SIG-M5 treated with dmso at 0.1 percent for 504 hours (cell line): Measurements from ENCODE around the gene C7orf33.
A peak's percentile ranks its signal among the peaks of the same experiment; 100 is the strongest.

Source experiments
- DNase-seq: peaks from one replicate; lab custom pipeline; 2025; ENCODE audit not compliant: unreplicated experiment; lab: John Stamatoyannopoulos, UW

Gene C7orf33

DNA sequence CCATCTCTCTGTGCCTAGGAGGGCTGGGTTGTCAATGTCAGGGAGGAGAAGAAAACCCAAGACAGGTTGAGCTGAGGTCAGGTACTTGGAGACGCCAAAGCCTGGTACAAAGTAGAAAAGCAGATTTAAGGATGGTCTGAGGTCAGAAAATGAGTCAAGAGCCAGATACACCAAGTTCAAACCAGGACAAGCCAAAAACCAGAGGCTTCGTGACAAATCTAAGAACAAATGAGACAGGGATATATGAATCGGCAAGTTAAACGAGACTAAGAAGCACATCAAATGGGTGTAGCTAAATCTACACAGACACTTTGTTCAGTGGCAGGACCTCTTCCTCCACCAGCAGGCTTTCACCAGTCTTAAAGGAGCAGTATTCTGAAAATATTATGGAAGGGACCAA lies 34.2 kb downstream of the C7orf33 start:
- DNase-seq: no peak

DNA sequence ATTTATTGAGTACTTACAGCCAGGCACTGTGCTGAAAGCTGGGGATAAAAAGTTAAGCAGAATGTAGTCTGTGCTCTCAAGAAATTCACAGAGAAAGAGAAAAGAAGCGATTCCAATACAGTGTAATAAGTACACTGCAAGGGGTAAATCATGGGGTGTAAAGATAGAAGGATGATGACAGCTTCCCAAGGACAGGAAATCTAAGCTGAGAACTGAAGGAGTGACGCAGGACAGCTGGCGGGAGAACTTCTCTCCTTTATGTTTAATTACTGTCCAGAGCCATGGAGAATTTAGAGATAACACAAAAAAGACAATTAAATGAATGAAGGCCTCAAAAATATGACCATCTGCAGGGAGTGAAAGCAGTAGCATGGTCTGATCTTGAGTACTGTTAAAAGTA lies 34.8 kb downstream of the C7orf33 start:
- DNase-seq: no peak

DNA sequence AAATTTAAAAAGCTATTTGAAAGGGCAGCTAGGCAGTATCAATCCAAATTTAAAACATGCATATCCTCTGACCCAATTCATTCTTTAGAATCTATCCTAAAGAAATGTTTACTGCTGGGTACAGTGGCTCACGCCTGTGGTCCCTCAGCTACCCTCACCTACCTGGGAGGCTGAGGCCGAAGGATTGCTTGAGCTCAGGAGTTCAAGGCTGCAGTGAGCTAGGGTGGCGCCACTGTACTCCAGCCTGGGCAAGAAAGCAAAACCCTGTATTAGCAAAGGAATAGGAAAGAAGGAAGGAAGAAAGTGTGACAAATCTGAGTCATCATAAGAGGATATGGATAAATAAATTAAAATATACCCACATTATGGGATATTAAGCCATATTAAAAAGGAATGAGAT lies 36.3 kb downstream of the C7orf33 start:
- DNase-seq: peak; percentile 46

DNA sequence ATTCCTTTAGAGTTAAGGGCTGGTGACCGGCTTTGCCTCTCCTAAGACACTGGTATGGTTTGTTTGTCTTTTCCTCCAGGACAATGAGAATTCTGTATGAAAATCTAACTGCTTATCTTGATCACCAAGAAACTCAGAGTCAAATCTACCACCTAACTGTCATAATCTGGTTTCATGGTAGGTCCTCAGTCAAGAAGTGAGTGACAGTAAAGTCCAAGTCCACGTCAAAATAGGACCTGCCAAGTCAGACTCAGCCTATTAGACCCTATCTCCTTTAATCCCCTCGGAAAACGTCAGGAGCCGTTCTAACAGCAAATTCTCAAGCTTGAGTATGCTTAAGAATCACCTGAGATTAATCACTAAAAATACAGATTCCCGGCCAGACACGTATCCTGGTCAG lies 37.4 kb downstream of the C7orf33 start:
- no peak for DNase-seq

DNA sequence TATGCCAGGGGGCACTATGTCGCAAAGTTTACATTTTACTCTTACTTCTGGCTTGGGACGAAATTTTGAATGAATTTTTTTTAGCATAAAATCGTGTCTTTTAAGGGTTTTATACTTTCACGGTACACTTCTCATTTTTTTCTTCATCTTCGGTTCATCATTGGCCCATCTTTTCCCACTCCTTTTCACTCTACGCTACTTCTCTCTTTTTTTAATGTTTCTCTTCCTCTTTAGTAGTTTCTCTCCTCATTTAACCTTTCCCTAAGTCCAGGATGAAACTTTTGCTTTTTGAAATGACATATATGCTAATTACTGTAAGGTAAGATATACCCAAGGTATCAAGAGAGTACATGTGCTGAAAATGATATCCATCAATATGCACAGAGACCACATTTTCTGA lies 39.5 kb downstream of the C7orf33 start:
- peak; percentile 83 for DNase-seq

GRCh38 chr7:148633761-148634160 lies 43.2 kb downstream of the C7orf33 start:
- DNase-seq: no peak

- no peak for DNase-seq
Measured at GRCh38 chr7:148637094-148637493, 46.5 kb downstream of the C7orf33 start.

- DNase-seq: no peak
Measured at GRCh38 chr7:148645898-148646297, 55.3 kb downstream of the C7orf33 start.

- DNase-seq: no peak
Measured at GRCh38 chr7:148650232-148650858, 59.8 kb downstream of the C7orf33 start.

- DNase-seq: no peak
Measured at GRCh38 chr7:148652773-148653172, 62.2 kb downstream of the C7orf33 start.

GRCh38 chr7:148657929-148658328 lies 67.4 kb downstream of the C7orf33 start:
- no peak for DNase-seq

- DNase-seq: no peak
Measured at GRCh38 chr7:148661471-148661870, 70.9 kb downstream of the C7orf33 start.

- DNase-seq: no peak
Measured at GRCh38 chr7:148662646-148663045, 72.1 kb downstream of the C7orf33 start.

DNA sequence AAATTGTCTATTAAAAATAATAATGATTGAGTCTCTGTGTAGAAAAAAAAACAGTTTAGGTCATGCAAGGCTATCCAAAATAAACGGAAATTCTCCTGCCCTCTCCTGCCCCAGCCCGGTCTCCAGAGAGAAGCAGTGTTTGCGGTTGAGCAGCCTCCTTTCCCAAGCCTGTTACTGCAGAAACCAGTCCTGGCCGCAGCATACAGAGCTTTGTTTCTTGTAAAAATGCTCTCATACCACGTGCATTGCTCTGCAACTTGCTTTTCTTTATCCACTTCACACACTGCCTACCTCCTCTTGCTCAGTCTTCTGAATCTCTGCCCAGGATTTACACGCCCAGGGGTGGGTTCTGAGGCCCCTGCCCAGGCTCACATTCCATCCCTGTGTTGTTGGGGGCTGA lies 73.8 kb downstream of the C7orf33 start:
- no peak for DNase-seq

DNA sequence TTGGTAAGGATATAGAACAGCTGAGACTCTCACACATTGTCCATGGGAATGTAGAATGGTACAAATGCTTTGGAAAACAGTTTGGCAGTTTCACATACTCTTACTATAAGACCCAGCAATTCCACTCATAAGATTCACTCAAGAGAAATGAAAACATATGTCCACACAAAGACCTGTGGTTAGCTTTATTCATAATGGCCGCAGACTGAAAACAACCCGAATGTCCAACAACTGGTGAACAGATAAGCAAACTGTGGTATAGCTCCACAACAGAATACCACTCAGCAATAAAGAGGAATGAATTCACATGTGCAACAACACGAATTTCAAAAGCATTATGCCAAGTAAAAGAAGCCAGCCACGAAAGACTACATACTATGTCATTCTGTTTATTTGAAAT lies 74.7 kb downstream of the C7orf33 start:
- DNase-seq: no peak
